Measurements from ENCODE around the gene TUBA1C. TPM values are rescaled to one million over a fixed set of nuclear protein-coding genes. Genes with fewer than 3 reads are reported as not detected.

Gene TUBA1C
- polyA plus RNA-seq, 3 donors, result 110 to 155 (median 144) TPM

Other genes with a start within 250 kb of the TUBA1C start
- 10 to 100 TPM; 76.4 to 87.5 (median 80.4) TPM for gene PRKAG1, start 246.3 kb upstream of the TUBA1C start, polyA plus RNA-seq (ENCODE audit: insufficient read length in 3 of 3)
- gene KMT2D, start 204.3 kb upstream of the TUBA1C start, polyA plus RNA-seq (ENCODE audit: insufficient read length in 3 of 3), result 10 to 100 TPM; 44.6 to 67.6 (median 57.7) TPM
- gene RHEBL1, start 195.1 kb upstream of the TUBA1C start, polyA plus RNA-seq (ENCODE audit: insufficient read length in 3 of 3), result 1 to 10 TPM; 1.6 to 2.2 (median 2.1) TPM
- gene DHH, start 170.3 kb upstream of the TUBA1C start, polyA plus RNA-seq (ENCODE audit: insufficient read length in 3 of 3), result under 1 TPM; 0.26 to 0.56 (median 0.44) TPM
- 100 to 1,000 TPM in 1 of 3 donors, 10 to 100 TPM in 2; 72.3 to 116 (median 76.4) TPM for gene LMBR1L, start 154.2 kb upstream of the TUBA1C start, polyA plus RNA-seq (ENCODE audit: insufficient read length in 3 of 3)
- gene TUBA1B, start 133.7 kb upstream of the TUBA1C start, polyA plus RNA-seq (ENCODE audit: insufficient read length in 3 of 3), result 1,000 to 10,000 TPM in 2 of 3 donors, 100 to 1,000 TPM in 1; 920 to 1,214 (median 1,042) TPM
- 100 to 1,000 TPM; 362 to 473 (median 423) TPM for gene TUBA1A, start 76.0 kb upstream of the TUBA1C start, polyA plus RNA-seq (ENCODE audit: insufficient read length in 3 of 3)
- gene PRPH, start 30.1 kb downstream of the TUBA1C start, polyA plus RNA-seq (ENCODE audit: insufficient read length in 3 of 3), result under 1 TPM; 0.32 to 0.43 (median 0.34) TPM
- 10 to 100 TPM; 24.5 to 27.5 (median 27.4) TPM for gene TROAP, start 58.2 kb downstream of the TUBA1C start, polyA plus RNA-seq (ENCODE audit: insufficient read length in 3 of 3)
- 1 to 10 TPM in 2 of 3 donors, under 1 TPM in 1; 0.98 to 2.2 (median 1.6) TPM for gene C1QL4, start 72.1 kb downstream of the TUBA1C start, polyA plus RNA-seq (ENCODE audit: insufficient read length in 3 of 3)
- gene DNAJC22, start 81.8 kb downstream of the TUBA1C start, polyA plus RNA-seq (ENCODE audit: insufficient read length in 3 of 3), result 10 to 100 TPM; 18.4 to 26.7 (median 22.1) TPM
- 10 to 100 TPM; 51.0 to 63.3 (median 52.7) TPM for gene SPATS2, start 102.4 kb downstream of the TUBA1C start, polyA plus RNA-seq (ENCODE audit: insufficient read length in 3 of 3)

Measured in renal cortex interstitium (tissue), 3 donors.